ENCODE results near the gene MFSD11. TPM values are rescaled to one million over a fixed set of nuclear protein-coding genes. Genes with fewer than 3 reads are reported as not detected.

MFSD11 gene
- total and polyA plus RNA-seq, 8 donors: 7.0 to 66.1 (median 14.1) TPM

- Histone ChIP-seq H3K27ac (peak overlapping the region in 4 of 5 donors; percentile 25 to 81 (median 74)), H3K36me3 (peaks cover 55 to 67% (median 63%) of the 10 kb centered on the region in 4 donors), H3K27me3 (no peaks in the 10 kb centered on the region), H3K9me3 (no peaks in the 10 kb centered on the region), H3K4me3 (no peak overlapping the region), H3K4me1 (peaks cover 24 to 63% (median 45%) of the 10 kb centered on the region in 4 donors)
- intact Hi-C loops (cut with DNase I; ENCODE audit: low total_unique reads): no loop called here
- no peak for DNase-seq
- WGBS, 5 donors: 74 to 85% (median 83%) methylated on average over 5 of the region's 5 CpGs
- TF ChIP-seq EP300 (IDR thresholded peaks at IDR 0.05) (no peak), POLR2AphosphoS5 (IDR thresholded peaks at IDR 0.05) (no peak), CTCF (IDR thresholded peaks at IDR 0.05) (no peak), POLR2A (IDR thresholded peaks at IDR 0.05) (no peak)
These were observed 23.6 kb upstream of the MFSD11 start for GRCh38 chr17:76714336-76714735.

GRCh38 chr17:76714822-76715495, 23.0 kb upstream of the MFSD11 start:
- 21 to 31% (median 27%) methylated on average over 4 of the region's 4 CpGs for WGBS, 5 donors
- no peaks in the 10 kb centered on the region for H3K27me3 ChIP-seq
- peaks cover 61 to 73% (median 70%) of the 10 kb centered on the region in 4 donors for H3K36me3 ChIP-seq
- intact Hi-C loops (cut with DNase I; ENCODE audit: low total_unique reads): no loop called here
- H3K27ac ChIP-seq: peak overlapping the region in 4 of 5 donors; percentile 69 to 81 (median 76)
- TF ChIP-seq CTCF (IDR thresholded peaks at IDR 0.05): peak in 5 of 7 experiments; percentile 47 to 90 (median 75)
- TF ChIP-seq POLR2A (IDR thresholded peaks at IDR 0.05): no peak
- no peaks in the 10 kb centered on the region for H3K9me3 ChIP-seq
- DNase-seq: peak; percentile 72 to 79
- H3K4me1 ChIP-seq: peaks cover 22 to 57% (median 40%) of the 10 kb centered on the region in 4 donors
- H3K4me3 ChIP-seq: no peak overlapping the region

GRCh38 chr17:76715496-76715830, 22.5 kb upstream of the MFSD11 start:
- Histone ChIP-seq H3K9me3 (no peaks in the 10 kb centered on the region), H3K36me3 (peaks cover 66 to 78% (median 75%) of the 10 kb centered on the region in 4 donors), H3K27me3 (no peaks in the 10 kb centered on the region), H3K4me3 (no peak overlapping the region), H3K27ac (peak overlapping the region in 4 of 5 donors; percentile 69 to 81 (median 76)), H3K4me1 (peaks cover 17 to 53% (median 38%) of the 10 kb centered on the region in 4 donors)
- intact Hi-C loops (cut with DNase I; ENCODE audit: low total_unique reads): no loop called here
- WGBS, 5 donors: 77 to 94% (median 88%) methylated on average over 2 of the region's 2 CpGs
- TF ChIP-seq CTCF (IDR thresholded peaks at IDR 0.05): no peak
- TF ChIP-seq EP300 (IDR thresholded peaks at IDR 0.05): no peak
- no peak for TF ChIP-seq POLR2AphosphoS5 (IDR thresholded peaks at IDR 0.05)
- DNase-seq: no peak

- 54 to 74% (median 66%) methylated on average over 13 of the region's 13 CpGs for WGBS, 5 donors
- peaks cover 74 to 86% (median 83%) of the 10 kb centered on the region in 4 donors for H3K36me3 ChIP-seq
These were observed 21.6 kb upstream of the MFSD11 start for GRCh38 chr17:76716146-76716838.

More at GRCh38 chr17:76716146-76716838, 21.6 kb upstream of the MFSD11 start:
- intact Hi-C loops (cut with DNase I; ENCODE audit: low total_unique reads): no loop called here
- H3K4me1 ChIP-seq: peaks cover 13 to 56% (median 38%) of the 10 kb centered on the region in 4 donors
- DNase-seq: peak in 1 of 2 donors; percentile 48
- H3K27ac ChIP-seq: peak overlapping the region; percentile 60 to 81 (median 73)
- TF ChIP-seq EP300 (IDR thresholded peaks at IDR 0.05) (peak; percentile 15), CTCF (IDR thresholded peaks at IDR 0.05) (no peak), POLR2AphosphoS5 (IDR thresholded peaks at IDR 0.05) (peak in 2 of 3 donors; percentile 68 to 82)
- H3K9me3 ChIP-seq: no peaks in the 10 kb centered on the region
- no peak overlapping the region for H3K4me3 ChIP-seq
- H3K27me3 ChIP-seq: no peaks in the 10 kb centered on the region
